Fibroblast of pulmonary artery (primary cell): ENCODE data around the gene ELN.
"Not testable (repeated sequence)": the region's sequence is repeated elsewhere in the genome, so short reads cannot be mapped to it uniquely, and the experiment has no call there.

ENCODE experiments used
- DNase-seq: peaks from one replicate; pipeline ENCODE4 v3.0.0-alpha.2; 2010; ENCODE audit warnings: low read depth
- H3K4me3 ChIP-seq: replicated peaks from 2 replicates; pipeline ENCODE4 v1.5.1; 2011; ENCODE audit warnings: low read depth, mild to moderate bottlenecking, control low read depth, low read length, moderate library complexity
- CTCF ChIP-seq: IDR thresholded peaks from 2 replicates; pipeline ENCODE4 v1.5.1; 2011; ENCODE audit warnings: mild to moderate bottlenecking, control low read depth, low read length, inconsistent platforms; ENCODE audit errors: missing control alignments

ELN gene

GRCh38 chr7:74040791-74041520 lies 13.0 kb downstream of the ELN start:
- TF ChIP-seq CTCF: no peak
- no peak overlapping the region for H3K4me3 ChIP-seq
- no peak for DNase-seq

- no peak for DNase-seq
- no peak overlapping the region for H3K4me3 ChIP-seq
- no peak for TF ChIP-seq CTCF
Measured at GRCh38 chr7:74042746-74043522, 15.0 kb downstream of the ELN start.

GRCh38 chr7:74043523-74043951 lies 15.6 kb downstream of the ELN start:
- no peak for TF ChIP-seq CTCF

GRCh38 chr7:74044366-74045350 lies 16.7 kb downstream of the ELN start:
- no peak for TF ChIP-seq CTCF
- DNase-seq: no peak

More at GRCh38 chr7:74043523-74043951, 15.6 kb downstream of the ELN start:
- no peak for DNase-seq
- H3K4me3 ChIP-seq: no peak overlapping the region

GRCh38 chr7:74046581-74046980 lies 18.6 kb downstream of the ELN start:
- DNase-seq, H3K4me3 ChIP-seq: not testable (repeated sequence)

More at GRCh38 chr7:74044366-74045350, 16.7 kb downstream of the ELN start:
- H3K4me3 ChIP-seq: no peak overlapping the region

- TF ChIP-seq CTCF: no peak
- H3K4me3 ChIP-seq: no peak overlapping the region
- DNase-seq: no peak
Measured at GRCh38 chr7:74047804-74048380, 19.9 kb downstream of the ELN start.
